Endothelial cell (in vitro differentiated cells): ENCODE measurements around the gene SNPH. TPM values are rescaled to one million over a fixed set of nuclear protein-coding genes. Genes with fewer than 3 reads are reported as not detected.

Experiments
- DNase-seq: peaks from one replicate; pipeline ENCODE4 v3.0.0; 2021; ENCODE audit warnings: low spot score
- H3K27ac Mint-ChIP-seq: one replicate; pipeline ENCODE4 v1.8.0; 2021; ENCODE audit warnings: mixed read lengths, inconsistent platforms; ENCODE audit not compliant: unreplicated experiment
- H3K27me3 Mint-ChIP-seq: one replicate; pipeline ENCODE4 v1.8.0; 2021; ENCODE audit warnings: mild to moderate bottlenecking, moderate library complexity, mixed read lengths, inconsistent platforms; ENCODE audit not compliant: unreplicated experiment
- H3K36me3 Mint-ChIP-seq: one replicate; pipeline ENCODE4 v1.8.0; 2021; ENCODE audit warnings: mild to moderate bottlenecking, low read depth, mixed read lengths, inconsistent platforms; ENCODE audit not compliant: unreplicated experiment
- H3K4me1 Mint-ChIP-seq: one replicate; pipeline ENCODE4 v1.8.0; 2021; ENCODE audit warnings: mild to moderate bottlenecking, mixed read lengths, inconsistent platforms; ENCODE audit not compliant: unreplicated experiment
- H3K4me3 Mint-ChIP-seq: one replicate; pipeline ENCODE4 v1.8.0; 2021; ENCODE audit warnings: mild to moderate bottlenecking, mixed read lengths, inconsistent platforms; ENCODE audit not compliant: unreplicated experiment
- H3K9me3 Mint-ChIP-seq: one replicate; pipeline ENCODE4 v1.8.0; 2021; ENCODE audit warnings: mixed read lengths, inconsistent platforms; ENCODE audit not compliant: unreplicated experiment
- CTCF ChIP-seq: fragments of 200-600 bp; sonication (generic); IDR thresholded peaks from one replicate; pipeline ENCODE4 v1.5.0; 2021; ENCODE audit warnings: antibody characterized with exemption; ENCODE audit not compliant: unreplicated experiment
- total RNA-seq: library from RNA; stranded (reverse); fragmentation: NEBNext Ultra II Directional; extraction: Animal tissue kit (Norgen Biotek cat#: 25700); gene quantifications from one replicate; pipeline ENCODE4 v1.2.1, GENCODE V29; 2021; ENCODE audit not compliant: unreplicated experiment

Gene SNPH
- total RNA-seq, 1 donor from 2014 or later = 8.4 TPM

GRCh38 chr20:1345756-1346093 lies 79.6 kb downstream of the SNPH start:
- peaks cover 3% of the 10 kb centered on the region for H3K27me3 Mint-ChIP-seq
- TF ChIP-seq CTCF = no peak
- no peak overlapping the region for H3K4me3 Mint-ChIP-seq
- H3K4me1 Mint-ChIP-seq = peaks cover 7% of the 10 kb centered on the region
- peaks cover 24% of the 10 kb centered on the region for H3K36me3 Mint-ChIP-seq
- DNase-seq = no peak
- H3K9me3 Mint-ChIP-seq = no peaks in the 10 kb centered on the region
- H3K27ac Mint-ChIP-seq = no peak overlapping the region

- Mint-ChIP-seq H3K27me3 (peaks cover 3% of the 10 kb centered on the region), H3K36me3 (peaks cover 31% of the 10 kb centered on the region), H3K4me1 (peaks cover 7% of the 10 kb centered on the region), H3K4me3 (no peak overlapping the region), H3K9me3 (no peaks in the 10 kb centered on the region), H3K27ac (no peak overlapping the region)
- TF ChIP-seq CTCF = no peak
- no peak for DNase-seq
Observed at GRCh38 chr20:1346315-1346969, 80.3 kb downstream of the SNPH start.

GRCh38 chr20:1353956-1354355 lies 87.9 kb downstream of the SNPH start:
- Mint-ChIP-seq H3K27ac (no peak overlapping the region), H3K36me3 (peaks cover 62% of the 10 kb centered on the region), H3K4me1 (peaks cover under 1% of the 10 kb centered on the region), H3K27me3 (peaks cover 1% of the 10 kb centered on the region), H3K9me3 (peaks cover 5% of the 10 kb centered on the region), H3K4me3 (no peak overlapping the region)
- DNase-seq = no peak
- TF ChIP-seq CTCF = no peak

GRCh38 chr20:1357921-1358671 lies 92.0 kb downstream of the SNPH start:
- no peak for DNase-seq
- no peak for TF ChIP-seq CTCF
- H3K9me3 Mint-ChIP-seq = no peaks in the 10 kb centered on the region
- peaks cover 45% of the 10 kb centered on the region for H3K36me3 Mint-ChIP-seq
- no peak overlapping the region for H3K27ac Mint-ChIP-seq
- H3K4me1 Mint-ChIP-seq = peaks cover 3% of the 10 kb centered on the region
- H3K27me3 Mint-ChIP-seq = no peaks in the 10 kb centered on the region
- H3K4me3 Mint-ChIP-seq = peak overlapping the region; percentile 15

Other genes with a start within 250 kb of the SNPH start
- 91.7 TPM for gene PSMF1, start 147.7 kb upstream of the SNPH start, total RNA-seq
- 35.4 TPM for gene TMEM74B, start 81.3 kb upstream of the SNPH start, total RNA-seq
- gene C20orf202, start 62.8 kb upstream of the SNPH start, total RNA-seq = 0.92 TPM
- gene RAD21L1, start 40.2 kb upstream of the SNPH start, total RNA-seq = 1.1 TPM
- gene SDCBP2, start 62.8 kb downstream of the SNPH start, total RNA-seq = 10.1 TPM
- 952 TPM for gene FKBP1A, start 126.8 kb downstream of the SNPH start, total RNA-seq
- 104 TPM for gene NSFL1C, start 200.6 kb downstream of the SNPH start, total RNA-seq
- 41.5 TPM for gene SIRPB2, start 225.1 kb downstream of the SNPH start, total RNA-seq